Naive thymus-derived CD4-positive, alpha-beta T cell (primary cell): Measurements from ENCODE around the gene RDH12. TPM values are rescaled to one million over a fixed set of nuclear protein-coding genes. Genes with fewer than 3 reads are reported as not detected.
"Not testable (repeated sequence)": the region's sequence is repeated elsewhere in the genome, so short reads cannot be mapped to it uniquely, and the experiment has no call there.

Experiments used
- ATAC-seq: fragments of 150-1000 bp; cut with Tn5 transposase; 2 replicates; pipeline ENCODE4 v1.10.0; 2021; ENCODE audit warnings: mild to moderate bottlenecking, moderate library complexity
- CTCF ChIA-PET: fragments of 350-600 bp; sonication (Branson Sonifier 250); formaldehyde crosslinking; loops from one replicate; lab custom pipeline; 2021; ENCODE audit warnings: antibody characterized with exemption; lab: Charles Lee
- POLR2A ChIA-PET: fragments of 350-600 bp; sonication (Branson Sonifier 250); formaldehyde crosslinking; loops from one replicate; lab custom pipeline; 2021; ENCODE audit warnings: antibody characterized with exemption, inconsistent platforms; lab: Charles Lee
- DNase-seq, 9 donors: peaks; one replicate each; pipeline versions ENCODE4 v3.0.0 to v3.0.0-alpha.2; 2020 to 2022; ENCODE audit warnings: mixed read lengths in 1 of 9
- H3K27ac ChIP-seq: one replicate; pipeline ENCODE4 v1.7.0; 2013; ENCODE audit warnings: mild to moderate bottlenecking, low read depth, low read length, moderate library complexity
- H3K27me3 ChIP-seq, 2 donors: one replicate each; pipeline ENCODE4 v1.7.0; 2013; ENCODE audit warnings: low read length in 2 of 2, mild to moderate bottlenecking in 2 of 2, moderate library complexity in 2 of 2; ENCODE audit not compliant: control insufficient read depth in 2 of 2, insufficient read depth in 2 of 2
- H3K36me3 ChIP-seq, 3 experiments: 1 replicate in 2 of 3; 2 replicates in 1 of 3; pipeline ENCODE4 v1.7.0; 2013; ENCODE audit warnings: low read length in 3 of 3, mild to moderate bottlenecking in 3 of 3, moderate library complexity in 1 of 3; ENCODE audit not compliant: insufficient read depth in 3 of 3, control insufficient read depth in 2 of 3
- H3K4me1 ChIP-seq, 2 donors: one replicate each; pipeline ENCODE4 v1.7.0; 2013; ENCODE audit warnings: low read length in 2 of 2, mild to moderate bottlenecking in 2 of 2, moderate library complexity in 1 of 2; ENCODE audit not compliant: control insufficient read depth in 2 of 2, insufficient read depth in 2 of 2
- H3K4me3 ChIP-seq: 2 replicates; pipeline ENCODE4 v1.7.0; 2013; ENCODE audit warnings: mild to moderate bottlenecking, low read length
- H3K9me3 ChIP-seq, 3 experiments: 1 replicate in 2 of 3; 2 replicates in 1 of 3; pipeline ENCODE4 v1.7.0; 2013; ENCODE audit warnings: low read length in 3 of 3; ENCODE audit not compliant: control insufficient read depth in 2 of 3
- H3K27ac Mint-ChIP-seq, 9 donors: one replicate each; pipeline ENCODE4 v1.8.0; 2020 to 2022; ENCODE audit warnings: mixed read lengths in 9 of 9, mild to moderate bottlenecking in 8 of 9, moderate library complexity in 5 of 9, inconsistent platforms in 2 of 9
- H3K27me3 Mint-ChIP-seq, 5 donors: one replicate each; pipeline ENCODE4 v1.8.0; 2021 to 2022; ENCODE audit warnings: mixed read lengths in 5 of 5, mild to moderate bottlenecking in 1 of 5
- H3K36me3 Mint-ChIP-seq, 5 donors: one replicate each; pipeline ENCODE4 v1.8.0; 2020 to 2022; ENCODE audit warnings: mixed read lengths in 5 of 5, mild to moderate bottlenecking in 3 of 5, inconsistent platforms in 1 of 5
- H3K4me1 Mint-ChIP-seq, 7 donors: one replicate each; pipeline ENCODE4 v1.8.0; 2020 to 2022; ENCODE audit warnings: mixed read lengths in 7 of 7, mild to moderate bottlenecking in 3 of 7, inconsistent platforms in 1 of 7
- H3K4me3 Mint-ChIP-seq, 10 donors: one replicate each; pipeline ENCODE4 v1.8.0; 2020 to 2022; ENCODE audit warnings: mild to moderate bottlenecking in 10 of 10, mixed read lengths in 10 of 10, moderate library complexity in 6 of 10, inconsistent platforms in 2 of 10
- H3K9me3 Mint-ChIP-seq, 11 donors: one replicate each; pipeline ENCODE4 v1.8.0; 2020 to 2022; ENCODE audit warnings: mixed read lengths in 11 of 11, mild to moderate bottlenecking in 4 of 11, inconsistent platforms in 1 of 11, moderate library complexity in 1 of 11
- intact Hi-C, 2 donors: fragments of 100-400 bp; cut with micrococcal nuclease; formaldehyde crosslinking; loops; one replicate each; pipeline ENCODE4 v1.15.1; 2023
- polyA plus RNA-seq, 2 donors: library from polyadenylated mRNA; unstranded; fragments of 300-500 nt; fragmentation: Illumina TruSeq; gene quantifications; one replicate each; pipeline ENCODE4 v1.2.3, GENCODE V29; 2021
- total RNA-seq, 6 experiments: library from RNA in 5 of 6; stranded (reverse) in 5 of 6; gene quantifications; 1 replicate in 5 of 6; 2 replicates in 1 of 6; pipeline ENCODE4 v1.2.3 and lab custom pipeline; 2021 to 2026

RDH12 gene
- total RNA-seq (not detected), polyA plus RNA-seq (under 1 TPM; 0.10 to 0.31 TPM), total RNA-seq (lab: John Stamatoyannopoulos, UW) (not detected)

GRCh38 chr14:67701492-67701891 lies at the start of gene RDH12:
RDH12 (plus strand) TSS chr14:67701886; CDS start chr14:67722643, 20,757 bp downstream.
- CTCF ChIA-PET: interaction anchor here (1.2 to 1.8 kb wide), 2 partner anchors 117 to 274 kb away, joined by 5 to 6 read pairs; no protein-coding TSS in a partner anchor
- ATAC-seq, H3K36me3 Mint-ChIP-seq, H3K9me3 ChIP-seq, H3K27ac Mint-ChIP-seq, H3K27ac ChIP-seq, H3K27me3 ChIP-seq, H3K4me1 ChIP-seq, POLR2A ChIA-PET, H3K4me3 ChIP-seq, DNase-seq, H3K4me1 Mint-ChIP-seq, H3K4me3 Mint-ChIP-seq, H3K36me3 ChIP-seq, H3K27me3 Mint-ChIP-seq, H3K9me3 Mint-ChIP-seq: not testable (repeated sequence)
- intact Hi-C loops: loop anchor here in 1 of 2 donors (5.0 to 10.0 kb wide), 2 partner anchors 537 to 1204 kb away; no protein-coding TSS in a partner anchor

GRCh38 chr14:67652189-67652588 lies 49.5 kb upstream of the RDH12 start:
- Histone ChIP-seq H3K9me3 (no peaks in the 10 kb centered on the region), H3K36me3 (peaks cover 14 to 80% (median 30%) of the 10 kb centered on the region in 3 experiments), H3K4me1 (no peaks in the 10 kb centered on the region), H3K4me3 (no peak overlapping the region), H3K27me3 (no peaks in the 10 kb centered on the region), H3K27ac (no peak overlapping the region)
- intact Hi-C loops: no loop called here
- H3K4me3 Mint-ChIP-seq: no peak overlapping the region
- H3K4me1 Mint-ChIP-seq: no peaks in the 10 kb centered on the region
- ChIA-PET CTCF (interaction anchor here (0.6 to 1.2 kb wide), 2 partner anchors 55 to 217 kb away, joined by 3 to 4 read pairs; no protein-coding TSS in a partner anchor), POLR2A (interaction anchor here (0.6 kb wide), 1 partner anchor 431 kb away, joined by 3 read pairs; no protein-coding TSS in a partner anchor)
- no peaks in the 10 kb centered on the region for H3K9me3 Mint-ChIP-seq
- H3K27me3 Mint-ChIP-seq: no peaks in the 10 kb centered on the region
- DNase-seq (no peak), ATAC-seq (no peak)
- H3K36me3 Mint-ChIP-seq: peaks cover 14 to 46% (median 21%) of the 10 kb centered on the region in 5 donors
- H3K27ac Mint-ChIP-seq: peak overlapping the region in 1 of 9 donors; percentile 12

- no peaks in the 10 kb centered on the region for H3K27me3 Mint-ChIP-seq
- no peak overlapping the region for H3K27ac Mint-ChIP-seq
- intact Hi-C loops: no loop called here
- no peaks in the 10 kb centered on the region for H3K27me3 ChIP-seq
- H3K36me3 ChIP-seq: peaks cover 14 to 89% (median 30%) of the 10 kb centered on the region in 3 experiments
- H3K4me1 Mint-ChIP-seq: no peaks in the 10 kb centered on the region
- no peaks in the 10 kb centered on the region for H3K4me1 ChIP-seq
- no peaks in the 10 kb centered on the region for H3K9me3 Mint-ChIP-seq
- no peak overlapping the region for H3K4me3 Mint-ChIP-seq
- POLR2A ChIA-PET: interaction anchor here (1.0 kb wide), 1 partner anchor 13 kb away, joined by 4 read pairs; no protein-coding TSS in a partner anchor
- CTCF ChIA-PET: interaction anchor here (0.6 kb wide), 1 partner anchor 54 kb away, joined by 3 read pairs; the partner anchor contains the start of gene PIGH
- H3K4me3 ChIP-seq: no peak overlapping the region
- H3K27ac ChIP-seq: no peak overlapping the region
- no peak for DNase-seq
- no peaks in the 10 kb centered on the region for H3K9me3 ChIP-seq
- no peak for ATAC-seq
- H3K36me3 Mint-ChIP-seq: peaks cover 14 to 50% (median 24%) of the 10 kb centered on the region in 5 donors
Observed at GRCh38 chr14:67653651-67654280, 47.9 kb upstream of the RDH12 start.

- POLR2A ChIA-PET: interaction anchor here (1.4 kb wide), 1 partner anchor 45 kb away, joined by 3 read pairs; no protein-coding TSS in a partner anchor
- peak overlapping the region in 1 of 9 donors; percentile 28 for H3K27ac Mint-ChIP-seq
- ATAC-seq (no peak), DNase-seq (no peak)
- no peak overlapping the region for H3K27ac ChIP-seq
- CTCF ChIA-PET: interaction anchor here (0.6 to 2.5 kb wide), 4 partner anchors 41 to 414 kb away, joined by 3 to 7 read pairs (median 4); no protein-coding TSS in a partner anchor
- H3K36me3 ChIP-seq: peaks cover 0 to 20% (median 5%) of the 10 kb centered on the region in 3 experiments
- no peak overlapping the region for H3K4me3 Mint-ChIP-seq
- no peaks in the 10 kb centered on the region for H3K27me3 Mint-ChIP-seq
- H3K9me3 Mint-ChIP-seq: no peaks in the 10 kb centered on the region
- no peak overlapping the region for H3K4me3 ChIP-seq
- no peaks in the 10 kb centered on the region for H3K27me3 ChIP-seq
- intact Hi-C loops: no loop called here
- H3K4me1 Mint-ChIP-seq: peaks cover 22 to 43% (median 38%) of the 10 kb centered on the region in 7 donors
- H3K4me1 ChIP-seq: peaks cover 4 to 5% of the 10 kb centered on the region in 2 donors
- H3K36me3 Mint-ChIP-seq: peaks cover 0 to 21% (median 3%) of the 10 kb centered on the region in 5 donors
- no peaks in the 10 kb centered on the region for H3K9me3 ChIP-seq
Observed at GRCh38 chr14:67663633-67664032, 38.1 kb upstream of the RDH12 start.

GRCh38 chr14:67665868-67666267 lies 35.8 kb upstream of the RDH12 start:
- Histone ChIP-seq H3K4me1 (peaks cover 5 to 7% of the 10 kb centered on the region in 2 donors), H3K36me3 (peaks cover 0 to 2% (median 0%) of the 10 kb centered on the region in 3 experiments), H3K27me3 (no peaks in the 10 kb centered on the region), H3K27ac (no peak overlapping the region), H3K4me3 (no peak overlapping the region), H3K9me3 (no peaks in the 10 kb centered on the region)
- Mint-ChIP-seq H3K36me3 (peaks cover 0 to 12% (median 2%) of the 10 kb centered on the region in 5 donors), H3K27ac (peak overlapping the region in 5 of 9 donors; percentile 7 to 72 (median 58)), H3K27me3 (no peaks in the 10 kb centered on the region), H3K4me3 (no peak overlapping the region), H3K9me3 (no peaks in the 10 kb centered on the region), H3K4me1 (peaks cover 32 to 65% (median 56%) of the 10 kb centered on the region in 7 donors)
- ChIA-PET CTCF (interaction anchor here (1.7 to 2.9 kb wide), 4 partner anchors 47 to 239 kb away, joined by 7 to 20 read pairs (median 10); partner anchors contain the start of gene ARG2), POLR2A (interaction anchor here (1.3 kb wide), 1 partner anchor 8 kb away, joined by 3 read pairs; no protein-coding TSS in a partner anchor)
- intact Hi-C loops: loop anchor here in 1 of 2 donors (2.0 to 5.0 kb wide), 2 partner anchors 39 to 139 kb away; no protein-coding TSS in a partner anchor
- ATAC-seq (no peak), DNase-seq (no peak)

GRCh38 chr14:67666750-67667449 lies 34.8 kb upstream of the RDH12 start:
- no peaks in the 10 kb centered on the region for H3K27me3 Mint-ChIP-seq
- H3K36me3 Mint-ChIP-seq: peaks cover 0 to 12% (median 2%) of the 10 kb centered on the region in 5 donors
- peak overlapping the region in 2 of 10 donors; percentile 21 to 23 for H3K4me3 Mint-ChIP-seq
- no peak overlapping the region for H3K4me3 ChIP-seq
- intact Hi-C loops: loop anchor here (1.0 to 5.0 kb wide), 9 partner anchors 37 to 240 kb away; partner anchors contain the start of gene PIGH (in 2 of the 2)
- peaks cover 32 to 75% (median 63%) of the 10 kb centered on the region in 7 donors for H3K4me1 Mint-ChIP-seq
- no peaks in the 10 kb centered on the region for H3K36me3 ChIP-seq
- no peaks in the 10 kb centered on the region for H3K9me3 Mint-ChIP-seq
- peak in 7 of 9 donors; percentile 43 to 64 (median 52) for DNase-seq
- no peak overlapping the region for H3K27ac ChIP-seq
- CTCF ChIA-PET: interaction anchor here (0.5 to 2.9 kb wide), 12 partner anchors 18 to 240 kb away, joined by 3 to 20 read pairs (median 4); partner anchors contain the start of genes ARG2 and PIGH
- peak overlapping the region; percentile 14 to 88 (median 58) for H3K27ac Mint-ChIP-seq
- POLR2A ChIA-PET: interaction anchor here (0.7 to 1.3 kb wide), 2 partner anchors 7 to 13 kb away, joined by 3 to 4 read pairs; no protein-coding TSS in a partner anchor
- H3K27me3 ChIP-seq: no peaks in the 10 kb centered on the region
- H3K4me1 ChIP-seq: peaks cover 5 to 7% of the 10 kb centered on the region in 2 donors
- ATAC-seq: peak; percentile 88
- no peaks in the 10 kb centered on the region for H3K9me3 ChIP-seq
